ENCODE measurements around the gene COPS3. TPM values are rescaled to one million over a fixed set of nuclear protein-coding genes. Genes with fewer than 3 reads are reported as not detected.
A peak's percentile ranks its signal among the peaks of the same experiment; 100 is the strongest.
"Not testable (repeated sequence)": the region's sequence is repeated elsewhere in the genome, so short reads cannot be mapped to it uniquely, and the experiment has no call there.

Gene COPS3
- total RNA-seq, 1 donor from 2014 or later = 125 TPM

DNA sequence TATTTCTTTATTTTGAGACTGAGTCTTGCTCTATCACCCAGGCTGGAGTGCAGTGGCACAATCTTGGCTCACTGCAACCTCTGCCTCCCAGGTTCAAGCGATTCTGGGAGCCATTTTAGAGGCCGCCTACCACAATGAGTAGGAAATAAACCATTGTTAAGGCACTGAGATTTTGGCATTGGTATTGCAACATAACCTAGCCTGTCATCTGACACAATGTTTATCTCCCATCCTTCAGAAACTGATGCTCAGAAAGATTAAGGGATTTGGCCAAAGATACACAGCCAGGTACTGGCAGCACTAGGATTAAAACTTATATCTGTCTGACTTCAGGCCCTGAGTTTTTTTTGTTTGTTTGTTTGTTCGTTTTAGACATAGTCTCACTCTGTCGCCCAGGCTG is 8.0 kb upstream of the COPS3 start:
- Mint-ChIP-seq H3K4me3 (no peak overlapping the region), H3K9me3 (no peaks in the 10 kb centered on the region), H3K27ac (no peak overlapping the region), H3K4me1 (no peaks in the 10 kb centered on the region), H3K27me3 (peaks cover 3% of the 10 kb centered on the region), H3K36me3 (ENCODE audit: low read depth) (no peaks in the 10 kb centered on the region)
- DNase-seq = no peak
- intact Hi-C loops (cut with micrococcal nuclease) = no loop called here

GRCh38 chr17:17285951-17286350 is 4.9 kb upstream of the COPS3 start:
- intact Hi-C loops (cut with micrococcal nuclease) = no loop called here
- Mint-ChIP-seq H3K4me3 (no peak overlapping the region), H3K27me3 (peaks cover 3% of the 10 kb centered on the region), H3K4me1 (peaks cover 9% of the 10 kb centered on the region), H3K36me3 (ENCODE audit: low read depth) (no peaks in the 10 kb centered on the region), H3K9me3 (no peaks in the 10 kb centered on the region), H3K27ac (no peak overlapping the region)
- no peak for DNase-seq

DNA sequence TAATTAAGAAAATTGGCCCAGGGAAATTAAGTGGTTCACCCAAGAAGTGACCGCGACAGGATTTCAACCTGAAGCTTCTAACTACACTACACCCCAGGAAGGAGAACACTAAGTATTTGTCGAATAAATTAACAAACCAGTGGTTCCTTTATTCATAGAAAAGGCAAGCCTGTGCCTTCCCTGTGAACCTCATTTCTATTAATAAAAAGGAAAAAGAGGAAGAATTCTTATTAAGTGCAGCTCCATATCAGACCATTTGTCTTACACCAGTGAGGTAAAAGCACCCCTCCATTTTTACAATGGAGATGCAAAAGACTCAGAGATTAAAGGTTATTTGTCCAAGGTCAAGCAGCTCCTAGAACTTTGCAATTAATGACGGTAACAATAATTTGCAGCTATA is 1.7 kb downstream of the COPS3 start:
- H3K4me1 Mint-ChIP-seq = peaks cover 33% of the 10 kb centered on the region
- intact Hi-C loops (cut with micrococcal nuclease) = no loop called here
- H3K9me3 Mint-ChIP-seq = no peaks in the 10 kb centered on the region
- peaks cover 2% of the 10 kb centered on the region for H3K27me3 Mint-ChIP-seq
- DNase-seq = no peak
- peaks cover 15% of the 10 kb centered on the region for H3K36me3 Mint-ChIP-seq (ENCODE audit: low read depth)
- peak overlapping the region; percentile 40 for H3K27ac Mint-ChIP-seq
- H3K4me3 Mint-ChIP-seq = peak overlapping the region; percentile 97

- peaks cover 33% of the 10 kb centered on the region for H3K4me1 Mint-ChIP-seq
- DNase-seq; H3K27ac Mint-ChIP-seq; H3K27me3 Mint-ChIP-seq; H3K4me3 Mint-ChIP-seq; H3K9me3 Mint-ChIP-seq; intact Hi-C loops (cut with micrococcal nuclease): not testable (repeated sequence)
- H3K36me3 Mint-ChIP-seq (ENCODE audit: low read depth) = peaks cover 25% of the 10 kb centered on the region
These were observed 3.6 kb downstream of the COPS3 start for GRCh38 chr17:17277431-17277830.

- DNase-seq = no peak
- H3K36me3 Mint-ChIP-seq (ENCODE audit: low read depth) = peaks cover 25% of the 10 kb centered on the region
- intact Hi-C loops (cut with micrococcal nuclease) = no loop called here
- H3K4me3 Mint-ChIP-seq = no peak overlapping the region
- H3K27ac Mint-ChIP-seq = peak overlapping the region; percentile 81
- no peaks in the 10 kb centered on the region for H3K9me3 Mint-ChIP-seq
- H3K27me3 Mint-ChIP-seq = no peaks in the 10 kb centered on the region
- peaks cover 23% of the 10 kb centered on the region for H3K4me1 Mint-ChIP-seq
These were observed 5.1 kb downstream of the COPS3 start for GRCh38 chr17:17275971-17276370.

DNA sequence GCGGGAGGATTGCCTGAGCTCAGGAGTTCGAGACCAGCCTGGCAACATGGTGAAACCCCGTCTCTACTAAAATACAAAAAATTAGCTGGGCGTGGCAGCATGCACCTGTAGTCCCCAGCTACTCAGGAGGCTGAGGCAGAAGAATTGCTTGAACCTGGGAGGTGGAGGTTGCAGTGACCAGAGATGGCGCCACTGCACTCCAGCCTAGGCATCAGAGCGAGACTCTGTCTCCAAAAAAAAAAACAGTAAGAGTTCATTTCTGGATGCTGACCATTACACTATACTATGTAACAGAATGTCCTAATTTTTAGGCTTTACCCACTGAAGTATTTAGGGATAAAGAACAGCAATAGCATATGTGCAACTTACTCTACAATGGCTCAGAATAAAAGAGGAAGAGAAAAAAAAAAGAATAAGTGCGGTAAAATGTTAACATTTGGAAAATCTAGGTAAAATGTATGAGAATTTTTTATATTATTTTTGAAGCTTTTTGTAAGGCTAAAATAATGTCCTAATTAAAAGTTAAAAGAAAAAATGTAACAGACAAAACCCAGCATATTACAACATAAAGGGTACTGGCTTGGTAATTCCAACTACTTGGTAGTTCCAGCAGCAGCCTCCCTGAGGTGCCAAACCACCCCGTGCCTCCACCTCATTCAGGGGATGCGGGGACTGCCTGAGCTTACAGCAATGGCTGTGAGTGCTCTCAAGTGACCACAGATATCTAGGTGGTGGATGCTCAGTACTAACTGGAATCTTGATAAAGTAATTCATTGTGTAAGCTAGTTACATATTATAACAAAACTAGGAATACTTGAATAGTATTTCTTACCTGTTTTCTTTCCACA is 10.9 kb downstream of the COPS3 start:
- Mint-ChIP-seq H3K4me3 (no peak overlapping the region), H3K27ac (peak overlapping the region; percentile 29), H3K36me3 (ENCODE audit: low read depth) (peaks cover 39% of the 10 kb centered on the region), H3K9me3 (no peaks in the 10 kb centered on the region), H3K4me1 (no peaks in the 10 kb centered on the region), H3K27me3 (no peaks in the 10 kb centered on the region)
- intact Hi-C loops (cut with micrococcal nuclease) = no loop called here
- DNase-seq = peak; percentile 71

GRCh38 chr17:17264430-17264829 is 16.6 kb downstream of the COPS3 start:
- Mint-ChIP-seq H3K27me3 (no peaks in the 10 kb centered on the region), H3K9me3 (no peaks in the 10 kb centered on the region), H3K27ac (no peak overlapping the region), H3K4me3 (no peak overlapping the region), H3K4me1 (peaks cover 2% of the 10 kb centered on the region), H3K36me3 (ENCODE audit: low read depth) (peaks cover 51% of the 10 kb centered on the region)
- intact Hi-C loops (cut with micrococcal nuclease) = no loop called here
- no peak for DNase-seq

GRCh38 chr17:17258998-17259397 is 22.0 kb downstream of the COPS3 start:
- DNase-seq = no peak
- H3K4me1 Mint-ChIP-seq = no peaks in the 10 kb centered on the region
- intact Hi-C loops (cut with micrococcal nuclease) = no loop called here
- H3K9me3 Mint-ChIP-seq = no peaks in the 10 kb centered on the region
- no peaks in the 10 kb centered on the region for H3K27me3 Mint-ChIP-seq
- H3K36me3 Mint-ChIP-seq (ENCODE audit: low read depth) = peaks cover 65% of the 10 kb centered on the region
- no peak overlapping the region for H3K27ac Mint-ChIP-seq
- H3K4me3 Mint-ChIP-seq = no peak overlapping the region

DNA sequence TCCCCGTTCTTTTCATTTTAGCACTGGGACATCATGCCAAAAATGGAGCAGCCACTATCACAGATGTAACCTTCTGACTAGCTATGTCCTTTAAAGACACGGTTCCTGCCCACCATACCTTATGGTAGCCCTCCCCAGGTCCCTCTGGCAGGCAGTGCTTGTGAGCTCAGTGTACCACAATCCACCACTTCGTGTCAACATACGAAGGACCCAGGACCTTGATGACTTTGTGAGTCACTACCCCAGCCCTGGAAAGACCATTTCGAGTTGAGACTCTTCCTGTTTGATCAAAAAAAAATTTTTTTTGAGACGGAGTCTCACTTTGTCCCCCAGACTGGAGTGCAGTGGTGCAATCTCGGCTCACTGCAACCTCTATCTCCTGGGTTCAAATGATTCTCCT is 23.0 kb downstream of the COPS3 start:
- Mint-ChIP-seq H3K4me3 (no peak overlapping the region), H3K4me1 (no peaks in the 10 kb centered on the region), H3K27me3 (no peaks in the 10 kb centered on the region), H3K36me3 (ENCODE audit: low read depth) (peaks cover 67% of the 10 kb centered on the region), H3K27ac (no peak overlapping the region), H3K9me3 (no peaks in the 10 kb centered on the region)
- DNase-seq = no peak
- intact Hi-C loops (cut with micrococcal nuclease) = no loop called here

DNA sequence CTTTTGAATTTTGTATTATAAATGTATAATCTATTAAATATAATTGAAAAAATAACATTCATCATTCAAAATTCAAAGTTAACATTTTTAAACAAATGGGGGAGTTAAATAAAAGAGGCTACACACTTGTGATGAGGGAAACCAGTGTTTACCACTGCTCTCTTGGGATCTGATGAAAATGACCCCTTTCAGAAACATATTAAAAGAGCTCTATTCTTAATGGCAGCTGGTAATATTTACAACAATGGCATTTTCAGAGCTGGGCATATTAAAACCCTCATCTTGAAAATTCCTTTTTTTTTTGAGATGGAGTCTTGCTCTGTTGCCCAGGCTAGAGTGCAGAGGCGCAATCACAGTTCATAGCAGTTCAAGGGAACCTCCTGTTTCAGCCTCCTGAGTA is 24.7 kb downstream of the COPS3 start:
- intact Hi-C loops (cut with micrococcal nuclease) = no loop called here
- H3K36me3 Mint-ChIP-seq (ENCODE audit: low read depth) = peaks cover 68% of the 10 kb centered on the region
- no peaks in the 10 kb centered on the region for H3K4me1 Mint-ChIP-seq
- H3K27me3 Mint-ChIP-seq = no peaks in the 10 kb centered on the region
- H3K27ac Mint-ChIP-seq = no peak overlapping the region
- no peak overlapping the region for H3K4me3 Mint-ChIP-seq
- DNase-seq = no peak
- H3K9me3 Mint-ChIP-seq = no peaks in the 10 kb centered on the region

DNA sequence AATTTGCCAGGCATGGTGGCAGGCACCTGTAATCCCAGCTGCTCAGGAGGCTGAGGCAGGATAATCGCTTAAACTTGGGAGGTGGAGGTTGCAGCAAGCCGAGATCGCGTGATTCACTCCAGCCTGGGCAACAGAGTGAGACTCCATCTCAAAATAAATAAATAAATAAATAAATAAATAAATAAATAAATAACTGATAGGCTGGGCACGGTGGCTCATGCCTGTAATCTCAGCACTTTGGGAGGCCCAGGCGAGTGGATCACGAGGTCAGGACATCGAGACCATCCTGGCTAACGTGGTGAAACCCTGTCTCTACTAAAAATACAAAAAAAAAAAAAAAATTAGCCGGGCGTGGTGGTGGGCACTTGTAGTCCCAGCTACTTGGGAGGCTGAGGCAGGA is 25.4 kb downstream of the COPS3 start:
- DNase-seq; intact Hi-C loops (cut with micrococcal nuclease); H3K27ac Mint-ChIP-seq; H3K4me1 Mint-ChIP-seq; H3K27me3 Mint-ChIP-seq; H3K9me3 Mint-ChIP-seq; H3K4me3 Mint-ChIP-seq: not testable (repeated sequence)
- peaks cover 64% of the 10 kb centered on the region for H3K36me3 Mint-ChIP-seq (ENCODE audit: low read depth)

- no peak overlapping the region for H3K27ac Mint-ChIP-seq
- intact Hi-C loops (cut with micrococcal nuclease) = no loop called here
- no peaks in the 10 kb centered on the region for H3K9me3 Mint-ChIP-seq
- no peak overlapping the region for H3K4me3 Mint-ChIP-seq
- no peaks in the 10 kb centered on the region for H3K27me3 Mint-ChIP-seq
- H3K36me3 Mint-ChIP-seq (ENCODE audit: low read depth) = peaks cover 58% of the 10 kb centered on the region
- H3K4me1 Mint-ChIP-seq = no peaks in the 10 kb centered on the region
- DNase-seq = no peak
These were observed 27.0 kb downstream of the COPS3 start for GRCh38 chr17:17254036-17254435.

- no peak for DNase-seq
- H3K27me3 Mint-ChIP-seq = no peaks in the 10 kb centered on the region
- no peaks in the 10 kb centered on the region for H3K9me3 Mint-ChIP-seq
- peaks cover 56% of the 10 kb centered on the region for H3K36me3 Mint-ChIP-seq (ENCODE audit: low read depth)
- no peaks in the 10 kb centered on the region for H3K4me1 Mint-ChIP-seq
- intact Hi-C loops (cut with micrococcal nuclease) = no loop called here
- no peak overlapping the region for H3K4me3 Mint-ChIP-seq
- H3K27ac Mint-ChIP-seq = no peak overlapping the region
These were observed 27.6 kb downstream of the COPS3 start for GRCh38 chr17:17253406-17253805.

DNA sequence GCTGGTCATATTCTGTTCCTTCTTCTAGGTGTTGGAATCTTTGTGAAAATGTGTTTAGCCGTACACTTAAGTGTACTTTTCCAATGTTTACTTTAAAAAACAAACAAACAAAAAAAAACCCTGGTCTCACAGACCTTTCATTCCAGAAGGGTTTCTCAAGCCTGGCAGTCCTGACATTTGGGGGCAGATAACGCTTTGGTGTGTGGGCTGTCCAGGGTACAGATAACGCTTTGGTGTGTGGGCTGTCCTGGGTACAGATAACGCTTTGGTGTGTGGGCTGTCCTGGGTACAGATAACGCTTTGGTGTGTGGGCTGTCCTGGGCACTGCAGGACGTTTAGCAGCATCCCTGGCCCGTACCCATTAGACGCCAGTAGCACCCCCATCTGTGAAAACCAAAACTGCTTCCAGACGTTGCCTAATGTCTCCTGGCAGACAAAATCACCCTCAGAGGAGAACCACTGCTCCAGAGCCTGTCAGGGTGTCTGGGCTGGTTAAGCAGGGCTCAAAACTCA is 28.8 kb downstream of the COPS3 start:
- no peaks in the 10 kb centered on the region for H3K4me1 Mint-ChIP-seq
- DNase-seq = no peak
- H3K4me3 Mint-ChIP-seq = no peak overlapping the region
- H3K36me3 Mint-ChIP-seq (ENCODE audit: low read depth) = peaks cover 58% of the 10 kb centered on the region
- intact Hi-C loops (cut with micrococcal nuclease) = no loop called here
- no peaks in the 10 kb centered on the region for H3K9me3 Mint-ChIP-seq
- no peak overlapping the region for H3K27ac Mint-ChIP-seq
- no peaks in the 10 kb centered on the region for H3K27me3 Mint-ChIP-seq

GRCh38 chr17:17246879-17247278 is 34.2 kb downstream of the COPS3 start:
- no peak for DNase-seq
- Mint-ChIP-seq H3K4me1 (no peaks in the 10 kb centered on the region), H3K36me3 (ENCODE audit: low read depth) (peaks cover 38% of the 10 kb centered on the region), H3K4me3 (no peak overlapping the region), H3K27me3 (no peaks in the 10 kb centered on the region), H3K9me3 (no peaks in the 10 kb centered on the region), H3K27ac (peak overlapping the region; percentile 20)
- intact Hi-C loops (cut with micrococcal nuclease) = no loop called here
